ENCODE measurements around the gene BMP2K. TPM values are rescaled to one million over a fixed set of nuclear protein-coding genes. Genes with fewer than 3 reads are reported as not detected.
A peak's percentile ranks its signal among the peaks of the same experiment; 100 is the strongest.

BMP2K gene
- total RNA-seq, 1 experiment from 2014 or later, result 45.6 TPM

DNA sequence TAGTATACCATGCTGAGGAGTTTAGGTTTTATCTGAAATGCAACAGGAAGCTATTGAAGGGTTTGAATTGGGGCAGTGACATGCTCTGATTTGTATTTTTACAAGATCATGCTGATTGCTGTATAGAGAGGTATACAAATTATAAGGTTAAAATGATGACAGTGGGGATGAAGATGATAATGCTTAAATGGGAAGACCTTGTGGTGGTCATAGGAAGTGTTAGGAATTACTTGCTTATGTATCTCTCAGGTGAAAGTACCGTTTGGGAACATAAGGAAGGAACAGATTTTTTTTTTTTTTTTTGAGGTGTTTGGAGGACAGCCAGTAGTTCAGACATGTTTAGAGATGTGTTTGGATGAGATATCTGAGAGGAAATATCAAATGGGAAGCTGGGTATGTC, 5.0 kb downstream of the BMP2K start:
- Histone ChIP-seq H3K4me3 (ENCODE audit: low read depth, low read length) (no peak overlapping the region), H3K36me3 (ENCODE audit: control insufficient read depth, insufficient read depth, low read length) (no peaks in the 10 kb centered on the region), H3K9me3 (no peaks in the 10 kb centered on the region), H3K4me1 (peaks cover 27% of the 10 kb centered on the region), H3K27me3 (replicated peaks; ENCODE audit: control insufficient read depth, insufficient read depth, low read length) (no peaks in the 10 kb centered on the region)
- Mint-ChIP-seq H3K36me3 (ENCODE audit: insufficient read depth, unreplicated experiment) (no peaks in the 10 kb centered on the region), H3K4me1 (ENCODE audit: low read depth, unreplicated experiment) (no peaks in the 10 kb centered on the region), H3K27me3 (ENCODE audit: insufficient read depth, unreplicated experiment) (no peaks in the 10 kb centered on the region), H3K27ac (ENCODE audit: unreplicated experiment) (no peak overlapping the region), H3K9me3 (ENCODE audit: unreplicated experiment) (no peaks in the 10 kb centered on the region), H3K4me3 (ENCODE audit: unreplicated experiment) (no peak overlapping the region)
- no TSS peak for BruUV-seq (replicated peaks)
- DNase-seq, result no peak
- CTCF ChIA-PET, result no interaction called here
- POLR2A ChIA-PET, result no interaction called here
- intact Hi-C loops (cut with micrococcal nuclease; ENCODE audit: unreplicated experiment), result no loop called here
- TF ChIP-seq, protein P1, sequence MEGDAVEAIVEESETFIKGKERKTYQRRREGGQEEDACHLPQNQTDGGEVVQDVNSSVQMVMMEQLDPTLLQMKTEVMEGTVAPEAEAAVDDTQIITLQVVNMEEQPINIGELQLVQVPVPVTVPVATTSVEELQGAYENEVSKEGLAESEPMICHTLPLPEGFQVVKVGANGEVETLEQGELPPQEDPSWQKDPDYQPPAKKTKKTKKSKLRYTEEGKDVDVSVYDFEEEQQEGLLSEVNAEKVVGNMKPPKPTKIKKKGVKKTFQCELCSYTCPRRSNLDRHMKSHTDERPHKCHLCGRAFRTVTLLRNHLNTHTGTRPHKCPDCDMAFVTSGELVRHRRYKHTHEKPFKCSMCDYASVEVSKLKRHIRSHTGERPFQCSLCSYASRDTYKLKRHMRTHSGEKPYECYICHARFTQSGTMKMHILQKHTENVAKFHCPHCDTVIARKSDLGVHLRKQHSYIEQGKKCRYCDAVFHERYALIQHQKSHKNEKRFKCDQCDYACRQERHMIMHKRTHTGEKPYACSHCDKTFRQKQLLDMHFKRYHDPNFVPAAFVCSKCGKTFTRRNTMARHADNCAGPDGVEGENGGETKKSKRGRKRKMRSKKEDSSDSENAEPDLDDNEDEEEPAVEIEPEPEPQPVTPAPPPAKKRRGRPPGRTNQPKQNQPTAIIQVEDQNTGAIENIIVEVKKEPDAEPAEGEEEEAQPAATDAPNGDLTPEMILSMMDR (IDR thresholded peaks at IDR 0.05; ENCODE audit: insufficient read depth in 1 of 2, low read depth in 1 of 2, low read length in 1 of 2, severe bottlenecking in 1 of 2, unreplicated experiment in 1 of 2), result no peak

DNA sequence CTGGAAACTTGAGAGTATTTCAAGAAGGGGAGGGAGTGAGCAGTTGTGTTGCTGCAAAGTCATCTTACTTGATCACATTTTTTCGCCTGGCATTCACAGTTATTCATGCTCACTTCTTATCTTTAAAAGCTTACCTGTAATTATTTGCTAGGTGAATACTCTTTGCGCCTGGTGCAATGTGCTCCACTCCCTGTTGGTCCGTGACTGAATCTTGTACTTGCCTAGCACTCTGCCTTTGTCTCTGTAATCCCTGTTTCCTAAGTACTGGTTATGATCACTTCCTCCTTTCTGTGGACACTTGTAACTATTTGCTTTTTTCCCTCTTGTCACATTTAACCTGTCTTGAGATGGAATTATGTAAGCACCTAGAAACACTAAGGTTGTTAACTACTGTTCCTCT, 5.8 kb downstream of the BMP2K start:
- Mint-ChIP-seq H3K4me1 (ENCODE audit: low read depth, unreplicated experiment) (no peaks in the 10 kb centered on the region), H3K4me3 (ENCODE audit: unreplicated experiment) (no peak overlapping the region), H3K27me3 (ENCODE audit: insufficient read depth, unreplicated experiment) (no peaks in the 10 kb centered on the region), H3K9me3 (ENCODE audit: unreplicated experiment) (no peaks in the 10 kb centered on the region), H3K27ac (ENCODE audit: unreplicated experiment) (no peak overlapping the region), H3K36me3 (ENCODE audit: insufficient read depth, unreplicated experiment) (no peaks in the 10 kb centered on the region)
- peaks cover 27% of the 10 kb centered on the region for H3K4me1 ChIP-seq
- no peaks in the 10 kb centered on the region for H3K9me3 ChIP-seq
- no peaks in the 10 kb centered on the region for H3K36me3 ChIP-seq (ENCODE audit: control insufficient read depth, insufficient read depth, low read length)
- no peak overlapping the region for H3K4me3 ChIP-seq (ENCODE audit: low read depth, low read length)
- DNase-seq, result peak in 1 of 2 experiments; percentile 3
- CTCF ChIA-PET, result no interaction called here
- BruUV-seq (replicated peaks), result no TSS peak
- no peaks in the 10 kb centered on the region for H3K27me3 ChIP-seq (replicated peaks; ENCODE audit: control insufficient read depth, insufficient read depth, low read length)
- POLR2A ChIA-PET, result no interaction called here
- intact Hi-C loops (cut with micrococcal nuclease; ENCODE audit: unreplicated experiment), result no loop called here
- TF ChIP-seq, protein P1 (IDR thresholded peaks at IDR 0.05; ENCODE audit: insufficient read depth in 1 of 2, low read depth in 1 of 2, low read length in 1 of 2, severe bottlenecking in 1 of 2, unreplicated experiment in 1 of 2), result no peak

DNA sequence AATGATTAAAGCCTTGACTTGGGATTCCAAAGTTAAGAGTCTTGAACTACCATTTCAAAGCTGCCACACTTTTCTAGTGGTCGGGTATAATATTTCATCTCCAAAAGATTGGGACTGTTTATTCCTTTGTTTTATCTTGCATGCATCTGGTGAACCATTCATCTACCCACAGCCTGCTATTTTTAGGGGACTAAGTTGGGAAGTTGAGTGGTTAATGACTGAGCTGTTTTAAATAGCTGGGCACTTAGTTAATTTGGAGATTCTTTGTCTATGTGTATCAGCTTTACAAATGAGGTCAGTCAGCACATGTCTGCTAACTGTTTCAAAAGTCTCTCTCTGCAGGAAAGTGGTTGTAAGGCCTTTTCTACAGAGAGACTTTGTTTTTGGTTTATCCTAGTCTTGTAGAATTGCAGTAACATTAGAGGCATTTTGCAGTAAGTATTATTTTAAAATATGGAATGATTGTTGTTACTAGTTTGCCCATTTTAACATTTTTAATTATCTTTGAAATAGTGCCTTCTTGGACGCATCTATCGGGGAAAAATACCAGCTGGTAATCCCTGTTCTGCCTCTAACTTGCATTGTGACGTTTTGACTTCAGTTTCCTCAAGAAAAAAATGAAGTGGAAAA, 8.2 kb downstream of the BMP2K start:
- H3K27me3 Mint-ChIP-seq (ENCODE audit: insufficient read depth, unreplicated experiment), result no peaks in the 10 kb centered on the region
- no TSS peak for BruUV-seq (replicated peaks)
- H3K9me3 Mint-ChIP-seq (ENCODE audit: unreplicated experiment), result no peaks in the 10 kb centered on the region
- H3K36me3 Mint-ChIP-seq (ENCODE audit: insufficient read depth, unreplicated experiment), result no peaks in the 10 kb centered on the region
- TF ChIP-seq, protein P1 (IDR thresholded peaks at IDR 0.05; ENCODE audit: insufficient read depth in 1 of 2, low read depth in 1 of 2, low read length in 1 of 2, severe bottlenecking in 1 of 2, unreplicated experiment in 1 of 2), result no peak
- DNase-seq, result no peak
- H3K36me3 ChIP-seq (ENCODE audit: control insufficient read depth, insufficient read depth, low read length), result no peaks in the 10 kb centered on the region
- H3K27me3 ChIP-seq (replicated peaks; ENCODE audit: control insufficient read depth, insufficient read depth, low read length), result no peaks in the 10 kb centered on the region
- H3K4me1 ChIP-seq, result peaks cover 20% of the 10 kb centered on the region
- peaks cover 8% of the 10 kb centered on the region for H3K4me1 Mint-ChIP-seq (ENCODE audit: low read depth, unreplicated experiment)
- no peak overlapping the region for H3K27ac Mint-ChIP-seq (ENCODE audit: unreplicated experiment)
- ChIA-PET POLR2A (no interaction called here), CTCF (no interaction called here)
- H3K4me3 Mint-ChIP-seq (ENCODE audit: unreplicated experiment), result no peak overlapping the region
- H3K9me3 ChIP-seq, result no peaks in the 10 kb centered on the region
- H3K4me3 ChIP-seq (ENCODE audit: low read depth, low read length), result no peak overlapping the region
- intact Hi-C loops (cut with micrococcal nuclease; ENCODE audit: unreplicated experiment), result no loop called here
